ENCODE data around the gene INPP1. TPM values are rescaled to one million over a fixed set of nuclear protein-coding genes. Genes with fewer than 3 reads are reported as not detected.

Gene INPP1
- total RNA-seq, 1 experiment from 2014 or later, result 2.3 TPM

GRCh38 chr2:190413421-190413820 is 70.0 kb downstream of the INPP1 start (continued):
- TF ChIP-seq ATF2 (CRISPR knock-in tag; IDR thresholded peaks at IDR 0.05; ENCODE audit: borderline replicate concordance, low read depth), result no peak

- POLR2A ChIA-PET, result no interaction called here
- peaks cover 20% of the 10 kb centered on the region for H3K4me1 Mint-ChIP-seq
- H3K9me3 Mint-ChIP-seq, result no peaks in the 10 kb centered on the region
- TF ChIP-seq ATF3 (CRISPR knock-in tag; conservative IDR thresholded peaks at IDR 0.05) (no peak), ATF1 (CRISPR knock-in tag; IDR thresholded peaks at IDR 0.05) (no peak), JAZF1 (CRISPR knock-in tag; IDR thresholded peaks at IDR 0.05) (no peak)
- DNase-seq (ENCODE audit: low spot score) (no peak), ATAC-seq (no peak)
- peaks cover 5% of the 10 kb centered on the region for H3K27me3 Mint-ChIP-seq (ENCODE audit: low read depth)
- no peaks in the 10 kb centered on the region for H3K36me3 Mint-ChIP-seq
- H3K4me3 Mint-ChIP-seq, result no peak overlapping the region
- CTCF ChIA-PET, result no interaction called here
- no peak overlapping the region for H3K27ac Mint-ChIP-seq
Observed at GRCh38 chr2:190415251-190415650, 71.9 kb downstream of the INPP1 start.

- no peak for ATAC-seq
- DNase-seq (ENCODE audit: low spot score), result no peak
- Mint-ChIP-seq H3K27me3 (ENCODE audit: low read depth) (no peaks in the 10 kb centered on the region; the same call in 1 of the 2 replicates), H3K27ac (no peak overlapping the region), H3K36me3 (no peaks in the 10 kb centered on the region), H3K4me1 (peaks cover 20% of the 10 kb centered on the region), H3K4me3 (no peak overlapping the region), H3K9me3 (no peaks in the 10 kb centered on the region)
- POLR2A ChIA-PET, result no interaction called here
- CTCF ChIA-PET, result no interaction called here
- TF ChIP-seq ZNF512 (CRISPR knock-in tag; IDR thresholded peaks at IDR 0.05; ENCODE audit: borderline replicate concordance), result no peak
- TF ChIP-seq FOXK1 (CRISPR knock-in tag; IDR thresholded peaks at IDR 0.05), result no peak
- no peak for TF ChIP-seq EMX1 (CRISPR knock-in tag; IDR thresholded peaks at IDR 0.05)
- TF ChIP-seq NFYB (CRISPR knock-in tag; conservative IDR thresholded peaks at IDR 0.05; ENCODE audit: low read depth), result no peak
- no peak for TF ChIP-seq GABPB1 (CRISPR knock-in tag; IDR thresholded peaks at IDR 0.05)
- TF ChIP-seq RORB (CRISPR knock-in tag; IDR thresholded peaks at IDR 0.05), result no peak
- no peak for TF ChIP-seq NFE2L1 (CRISPR knock-in tag; IDR thresholded peaks at IDR 0.05)
- TF ChIP-seq ZNF532 (CRISPR knock-in tag; IDR thresholded peaks at IDR 0.05; ENCODE audit: borderline replicate concordance), result no peak
- no peak for TF ChIP-seq MYBL2 (CRISPR knock-in tag; IDR thresholded peaks at IDR 0.05)
- TF ChIP-seq CBFB (CRISPR knock-in tag; IDR thresholded peaks at IDR 0.05; ENCODE audit: low read depth), result no peak
- TF ChIP-seq MXD4 (CRISPR knock-in tag; IDR thresholded peaks at IDR 0.05; ENCODE audit: borderline replicate concordance), result no peak
- TF ChIP-seq ZNF219 (CRISPR knock-in tag; IDR thresholded peaks at IDR 0.05; ENCODE audit: borderline replicate concordance), result no peak
- no peak for TF ChIP-seq CDX4 (CRISPR knock-in tag; IDR thresholded peaks at IDR 0.05; ENCODE audit: borderline replicate concordance)
- no peak for TF ChIP-seq ZBTB43 (CRISPR knock-in tag; IDR thresholded peaks at IDR 0.05)
- no peak for TF ChIP-seq ZNF416 (CRISPR knock-in tag; IDR thresholded peaks at IDR 0.05)
- TF ChIP-seq AR (CRISPR knock-in tag; IDR thresholded peaks at IDR 0.05), result no peak
Observed at GRCh38 chr2:190415794-190416775, 72.7 kb downstream of the INPP1 start.

Measured in WTC11 (cell line).